B cell (primary cell): ENCODE results near the gene COX8C.
"Not testable (repeated sequence)": the region's sequence is repeated elsewhere in the genome, so short reads cannot be mapped to it uniquely, and the experiment has no call there.

ENCODE experiments used
- CTCF ChIP-seq: fragments of 200-600 bp; IDR thresholded peaks from one replicate; pipeline ENCODE4 v1.8.0; 2022; ENCODE audit warnings: antibody characterized with exemption, mild to moderate bottlenecking
- EZH2 ChIP-seq: IDR thresholded peaks from 2 replicates; pipeline ENCODE4 v1.6.1; 2012; ENCODE audit warnings: borderline replicate concordance, low read depth, mild to moderate bottlenecking, moderate library complexity, low read length; ENCODE audit not compliant: insufficient read depth, poor library complexity, severe bottlenecking

- TF ChIP-seq CTCF, EZH2: not testable (repeated sequence)
Observed at GRCh38 chr14:93354873-93355272, 7.9 kb downstream of the COX8C start.
